Activated gamma-delta T cell treated with Interleukin-2 at 50 U/mL for 16 hours (primary cell): ENCODE results near the gene CAP2.

Experiments used
- DNase-seq: peaks from one replicate; pipeline ENCODE4 v3.0.0-alpha.2; 2020

CAP2 gene

GRCh38 chr6:17392978-17393891 lies at the start of gene CAP2:
Gene CAP2 (plus strand): TSS chr6:17393595. CDS start chr6:17421556, 27,961 bp downstream.
- DNase-seq: no peak

GRCh38 chr6:17347012-17347411 lies 46.4 kb upstream of the CAP2 start:
- no peak for DNase-seq

- DNase-seq: no peak
Measured at GRCh38 chr6:17349427-17349826, 44.0 kb upstream of the CAP2 start.

- no peak for DNase-seq
Measured at GRCh38 chr6:17352302-17352701, 41.1 kb upstream of the CAP2 start.

GRCh38 chr6:17353440-17354175 lies 39.8 kb upstream of the CAP2 start:
- DNase-seq: no peak

GRCh38 chr6:17354700-17355403 lies 38.5 kb upstream of the CAP2 start:
- no peak for DNase-seq

- DNase-seq: no peak
Measured at GRCh38 chr6:17355404-17355774, 38.0 kb upstream of the CAP2 start.

GRCh38 chr6:17358515-17358914 lies 34.9 kb upstream of the CAP2 start:
- no peak for DNase-seq

- DNase-seq: no peak
Measured at GRCh38 chr6:17360564-17360963, 32.8 kb upstream of the CAP2 start.

- DNase-seq: no peak
Measured at GRCh38 chr6:17361013-17361412, 32.4 kb upstream of the CAP2 start.

GRCh38 chr6:17365961-17366360 lies 27.4 kb upstream of the CAP2 start:
- DNase-seq: no peak

- no peak for DNase-seq
Measured at GRCh38 chr6:17367868-17368267, 25.5 kb upstream of the CAP2 start.

- DNase-seq: no peak
Measured at GRCh38 chr6:17381424-17382147, 11.8 kb upstream of the CAP2 start.

- DNase-seq: no peak
Measured at GRCh38 chr6:17385660-17386059, 7.7 kb upstream of the CAP2 start.

- DNase-seq: no peak
Measured at GRCh38 chr6:17388365-17388764, 5.0 kb upstream of the CAP2 start.

GRCh38 chr6:17389274-17389847 lies 4.0 kb upstream of the CAP2 start:
- DNase-seq: no peak

- DNase-seq: no peak
Measured at GRCh38 chr6:17390276-17390675, 3.1 kb upstream of the CAP2 start.

GRCh38 chr6:17391976-17392375 lies 1.4 kb upstream of the CAP2 start:
- DNase-seq: no peak

- DNase-seq: no peak
Measured at GRCh38 chr6:17393892-17394631, 667 bp downstream of the CAP2 start.

- DNase-seq: no peak
Measured at GRCh38 chr6:17395112-17395511, 1.7 kb downstream of the CAP2 start.

GRCh38 chr6:17396256-17396655 lies 2.9 kb downstream of the CAP2 start:
- DNase-seq: no peak

- no peak for DNase-seq
Measured at GRCh38 chr6:17397764-17398194, 4.4 kb downstream of the CAP2 start.
